ENCODE data around the gene EXOSC10.
"Not testable (repeated sequence)": the region's sequence is repeated elsewhere in the genome, so short reads cannot be mapped to it uniquely, and the experiment has no call there.

Gene EXOSC10

GRCh38 chr1:11061652-11062365 lies 37.9 kb downstream of the EXOSC10 start:
- peak; percentile 18 for DNase-seq (ENCODE audit: low spot score)

- peak; percentile 97 for DNase-seq (ENCODE audit: low spot score)
These were observed 39.5 kb downstream of the EXOSC10 start, which contains the start of gene SRM for GRCh38 chr1:11059968-11060830. Gene SRM (minus strand): TSS chr1:11060018. CDS start chr1:11059943, 75 bp downstream.

- DNase-seq (ENCODE audit: low spot score), result peak; percentile 72
These were observed 40.3 kb downstream of the EXOSC10 start for GRCh38 chr1:11059155-11059967.

GRCh38 chr1:11058595-11059154 lies 41.0 kb downstream of the EXOSC10 start:
- DNase-seq (ENCODE audit: low spot score), result peak; percentile 39

GRCh38 chr1:11058026-11058425 lies 41.6 kb downstream of the EXOSC10 start:
- peak; percentile 10 for DNase-seq (ENCODE audit: low spot score)

- no peak for DNase-seq (ENCODE audit: low spot score)
These were observed 42.2 kb downstream of the EXOSC10 start for GRCh38 chr1:11057477-11057876.

- no peak for DNase-seq (ENCODE audit: low spot score)
These were observed 43.2 kb downstream of the EXOSC10 start for GRCh38 chr1:11056504-11056903.

GRCh38 chr1:11055676-11056075 lies 44.0 kb downstream of the EXOSC10 start:
- DNase-seq (ENCODE audit: low spot score), result no peak

- DNase-seq (ENCODE audit: low spot score), result no peak
These were observed 45.0 kb downstream of the EXOSC10 start for GRCh38 chr1:11054666-11055065.

- DNase-seq (ENCODE audit: low spot score), result no peak
These were observed 45.5 kb downstream of the EXOSC10 start for GRCh38 chr1:11054181-11054580.

- peak; percentile 29 for DNase-seq (ENCODE audit: low spot score)
These were observed 45.9 kb downstream of the EXOSC10 start for GRCh38 chr1:11053758-11054137.

- DNase-seq (ENCODE audit: low spot score), result peak; percentile 47
These were observed 46.6 kb downstream of the EXOSC10 start for GRCh38 chr1:11052839-11053757.

GRCh38 chr1:11051781-11052511 lies 47.7 kb downstream of the EXOSC10 start:
- no peak for DNase-seq (ENCODE audit: low spot score)

- not testable (repeated sequence) for DNase-seq (ENCODE audit: low spot score)
These were observed 48.5 kb downstream of the EXOSC10 start for GRCh38 chr1:11051121-11051520.

- DNase-seq (ENCODE audit: low spot score), result no peak
These were observed 52.9 kb downstream of the EXOSC10 start, which contains the start of gene MASP2 for GRCh38 chr1:11046625-11047365. Gene MASP2 (minus strand): TSS chr1:11047239. CDS start chr1:11047207, 32 bp downstream.

- no peak for DNase-seq (ENCODE audit: low spot score)
These were observed 53.5 kb downstream of the EXOSC10 start for GRCh38 chr1:11046270-11046566.

GRCh38 chr1:11045428-11046269 lies 54.0 kb downstream of the EXOSC10 start:
- no peak for DNase-seq (ENCODE audit: low spot score)

GRCh38 chr1:11044849-11045427 lies 54.7 kb downstream of the EXOSC10 start:
- no peak for DNase-seq (ENCODE audit: low spot score)
